GM19035 (cell line): ENCODE results near the gene ENKUR.
A peak's percentile ranks its signal among the peaks of the same experiment; 100 is the strongest.

Source experiments
- ATAC-seq: cut with Tn5 transposase; IDR thresholded peaks from one replicate; pipeline ENCODE4 v1.9.1; 2021; ENCODE audit not compliant: unreplicated experiment

ENKUR gene

GRCh38 chr10:25015828-25016375 is at the start of gene ENKUR:
TSS of gene ENKUR (minus strand) at chr10:25016158. CDS start at chr10:25015936, 222 bp downstream.
- peak; percentile 71 for ATAC-seq

GRCh38 chr10:25064401-25064800 is 48.4 kb upstream of the ENKUR start:
- no peak for ATAC-seq

GRCh38 chr10:25063644-25064043 is 47.7 kb upstream of the ENKUR start:
- no peak for ATAC-seq

- ATAC-seq: no peak
Measured at GRCh38 chr10:25063157-25063556, 47.2 kb upstream of the ENKUR start.

GRCh38 chr10:25061711-25062449 is 45.9 kb upstream of the ENKUR start:
- no peak for ATAC-seq

GRCh38 chr10:25061125-25061524 is 45.2 kb upstream of the ENKUR start:
- no peak for ATAC-seq

GRCh38 chr10:25059990-25060389 is 44.0 kb upstream of the ENKUR start:
- ATAC-seq: no peak

GRCh38 chr10:25057886-25058285 is 41.9 kb upstream of the ENKUR start:
- no peak for ATAC-seq

- no peak for ATAC-seq
Measured at GRCh38 chr10:25056726-25057125, 40.8 kb upstream of the ENKUR start.

- no peak for ATAC-seq
Measured at GRCh38 chr10:25052012-25052411, 36.1 kb upstream of the ENKUR start.

- no peak for ATAC-seq
Measured at GRCh38 chr10:25050402-25050801, 34.4 kb upstream of the ENKUR start.

GRCh38 chr10:25049966-25050365 is 34.0 kb upstream of the ENKUR start:
- ATAC-seq: no peak

GRCh38 chr10:25048450-25048849 is 32.5 kb upstream of the ENKUR start:
- ATAC-seq: no peak

- ATAC-seq: no peak
Measured at GRCh38 chr10:25047591-25048301, 31.8 kb upstream of the ENKUR start.

- no peak for ATAC-seq
Measured at GRCh38 chr10:25047088-25047487, 31.1 kb upstream of the ENKUR start.

GRCh38 chr10:25046641-25047040 is 30.7 kb upstream of the ENKUR start:
- no peak for ATAC-seq

- ATAC-seq: no peak
Measured at GRCh38 chr10:25039531-25039930, 23.6 kb upstream of the ENKUR start.

- no peak for ATAC-seq
Measured at GRCh38 chr10:25038325-25038724, 22.4 kb upstream of the ENKUR start.

GRCh38 chr10:25036381-25036780 is 20.4 kb upstream of the ENKUR start:
- no peak for ATAC-seq

GRCh38 chr10:25029519-25029918 is 13.6 kb upstream of the ENKUR start:
- no peak for ATAC-seq

GRCh38 chr10:25028711-25029110 is 12.8 kb upstream of the ENKUR start:
- ATAC-seq: no peak

GRCh38 chr10:25026463-25026862 is 10.5 kb upstream of the ENKUR start:
- no peak for ATAC-seq
